ENCODE measurements around the gene SAFB2.

Gene SAFB2

GRCh38 chr19:5571777-5572176 lies 50.8 kb downstream of the SAFB2 start:
- TF ChIP-seq, protein P1, sequence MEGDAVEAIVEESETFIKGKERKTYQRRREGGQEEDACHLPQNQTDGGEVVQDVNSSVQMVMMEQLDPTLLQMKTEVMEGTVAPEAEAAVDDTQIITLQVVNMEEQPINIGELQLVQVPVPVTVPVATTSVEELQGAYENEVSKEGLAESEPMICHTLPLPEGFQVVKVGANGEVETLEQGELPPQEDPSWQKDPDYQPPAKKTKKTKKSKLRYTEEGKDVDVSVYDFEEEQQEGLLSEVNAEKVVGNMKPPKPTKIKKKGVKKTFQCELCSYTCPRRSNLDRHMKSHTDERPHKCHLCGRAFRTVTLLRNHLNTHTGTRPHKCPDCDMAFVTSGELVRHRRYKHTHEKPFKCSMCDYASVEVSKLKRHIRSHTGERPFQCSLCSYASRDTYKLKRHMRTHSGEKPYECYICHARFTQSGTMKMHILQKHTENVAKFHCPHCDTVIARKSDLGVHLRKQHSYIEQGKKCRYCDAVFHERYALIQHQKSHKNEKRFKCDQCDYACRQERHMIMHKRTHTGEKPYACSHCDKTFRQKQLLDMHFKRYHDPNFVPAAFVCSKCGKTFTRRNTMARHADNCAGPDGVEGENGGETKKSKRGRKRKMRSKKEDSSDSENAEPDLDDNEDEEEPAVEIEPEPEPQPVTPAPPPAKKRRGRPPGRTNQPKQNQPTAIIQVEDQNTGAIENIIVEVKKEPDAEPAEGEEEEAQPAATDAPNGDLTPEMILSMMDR (IDR thresholded peaks at IDR 0.05): no peak

- TF ChIP-seq, protein P1 (IDR thresholded peaks at IDR 0.05): no peak
Measured at GRCh38 chr19:5567970-5568407, 54.6 kb downstream of the SAFB2 start.

DNA sequence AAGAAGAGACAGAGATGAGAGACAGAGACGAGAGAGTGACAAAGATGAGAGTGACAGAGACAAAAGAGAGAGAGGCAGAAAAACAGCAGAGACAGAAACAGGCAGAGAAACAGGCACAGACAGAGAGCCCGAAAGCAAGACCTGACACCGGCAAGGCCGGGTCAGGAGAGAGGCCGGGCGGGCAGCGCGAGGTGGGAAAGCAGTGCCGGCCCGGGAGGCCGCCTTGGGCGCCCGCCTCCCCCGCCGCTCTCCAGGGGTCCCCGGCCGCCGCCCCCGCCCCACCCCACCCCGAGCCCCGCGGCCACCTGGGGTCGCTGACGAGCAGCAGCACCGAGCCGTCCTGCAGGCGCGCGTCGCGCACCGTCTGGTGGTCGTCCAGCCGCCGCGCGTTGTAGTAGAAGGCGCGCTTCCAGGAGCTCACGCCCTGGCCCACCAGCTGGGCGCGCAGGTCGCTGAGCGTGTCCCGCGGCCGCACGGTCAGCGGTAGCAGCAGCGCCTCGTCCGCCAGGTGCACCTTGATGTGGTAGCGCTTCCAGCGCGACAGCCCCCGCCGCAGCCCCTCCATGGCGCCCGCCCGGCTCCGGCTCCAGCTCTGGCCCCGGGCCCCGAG lies 55.1 kb downstream of the SAFB2 start, which contains the start of gene TINCR:
Gene TINCR (minus strand): TSS at position 594 of the 610 bp plus-strand sequence.
- TF ChIP-seq, protein P1 (IDR thresholded peaks at IDR 0.05): no peak

GRCh38 chr19:5564930-5565329 lies 57.6 kb downstream of the SAFB2 start:
- TF ChIP-seq, protein P1 (IDR thresholded peaks at IDR 0.05): no peak

DNA sequence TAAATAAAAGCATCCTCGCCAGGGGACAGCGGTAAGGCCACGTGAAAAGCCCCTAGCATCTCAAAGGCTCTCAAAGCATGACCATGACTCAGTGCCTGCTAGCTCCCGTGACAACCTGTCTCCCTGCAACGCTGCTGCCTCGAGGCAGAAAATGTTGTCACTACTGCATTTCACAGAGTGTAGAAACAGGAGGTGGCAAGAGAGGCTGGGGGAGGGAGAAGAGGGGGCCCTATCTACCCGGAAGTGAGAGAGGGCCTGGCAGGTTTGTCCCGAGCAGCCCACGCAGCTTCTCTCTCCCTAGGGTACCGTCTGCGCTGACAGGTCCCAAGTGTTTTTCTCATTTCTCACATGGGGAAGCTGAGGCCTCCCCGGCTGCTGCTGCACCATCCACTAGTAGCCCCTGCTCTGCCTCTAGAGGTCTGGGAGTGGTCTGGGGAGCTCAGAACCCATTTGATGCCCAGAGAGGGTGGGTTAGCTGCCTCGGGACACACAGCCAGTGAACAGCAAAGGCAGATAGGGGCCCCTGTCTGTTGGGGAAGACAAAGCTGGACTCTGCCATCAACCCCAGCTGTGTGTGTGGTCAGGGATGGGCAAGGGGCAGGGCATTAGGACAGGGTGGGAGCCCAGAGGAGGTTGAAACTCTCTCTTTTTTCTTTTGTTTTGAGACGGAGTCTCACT lies 58.5 kb downstream of the SAFB2 start:
- TF ChIP-seq, protein P1 (IDR thresholded peaks at IDR 0.05): no peak

DNA sequence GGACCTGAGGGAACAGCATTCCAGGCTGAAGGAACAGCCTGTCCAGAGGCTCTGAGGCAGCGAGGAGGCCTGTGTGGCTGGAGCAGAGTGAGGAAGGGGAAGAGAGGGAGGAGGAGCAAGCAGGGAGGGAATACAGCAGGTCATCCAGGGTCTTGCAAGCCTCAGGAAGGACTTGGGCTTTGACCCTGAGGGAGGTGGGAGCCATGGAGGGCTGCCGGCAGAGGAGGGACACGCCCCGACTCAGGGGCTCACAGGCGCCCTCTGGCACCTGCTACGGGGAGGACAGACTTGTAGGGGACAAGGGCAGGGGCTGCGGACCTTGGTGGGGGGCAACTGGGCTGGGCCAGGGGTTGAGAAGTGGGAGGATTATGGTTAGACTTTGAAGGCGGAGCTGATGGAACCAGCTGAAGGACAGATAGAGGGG lies 59.6 kb downstream of the SAFB2 start:
- TF ChIP-seq, protein P1 (IDR thresholded peaks at IDR 0.05): no peak

DNA sequence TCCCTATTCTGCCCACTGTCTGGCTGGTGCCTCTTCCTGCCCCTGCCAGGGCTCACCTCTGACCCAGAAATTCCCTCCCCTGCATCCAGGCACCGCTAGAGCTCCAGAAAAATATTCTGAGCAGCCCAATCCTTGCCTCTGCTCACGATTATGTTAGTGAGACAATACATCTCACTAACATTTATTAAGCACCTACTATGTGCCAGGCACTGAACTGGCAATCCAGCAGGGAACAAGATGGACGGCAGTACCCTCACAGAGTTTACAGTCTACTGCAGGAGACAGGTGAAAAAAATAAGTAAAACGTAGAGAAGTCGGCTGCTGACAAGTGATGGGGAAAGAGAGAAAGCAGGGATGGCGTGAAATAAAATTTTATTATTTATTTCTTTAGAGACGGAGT lies 60.3 kb downstream of the SAFB2 start:
- TF ChIP-seq, protein P1 (IDR thresholded peaks at IDR 0.05): no peak

Data from LNCAP (cell line).